Stimulated activated CD4-positive, alpha-beta T cell treated with anti-CD3 and anti-CD28 coated beads, Interleukin-1b, Interleukin-23, amount 100 ng/mL, for 1 hour (primary cell): Measurements from ENCODE around the gene ZNF655.
"Not testable (repeated sequence)": the region's sequence is repeated elsewhere in the genome, so short reads cannot be mapped to it uniquely, and the experiment has no call there.

Experiments
- DNase-seq, 2 donors: peaks; one replicate each; pipeline ENCODE4 v3.0.0-alpha.2; 2020; ENCODE audit warnings: low read depth in 2 of 2

ZNF655 gene, protein sequence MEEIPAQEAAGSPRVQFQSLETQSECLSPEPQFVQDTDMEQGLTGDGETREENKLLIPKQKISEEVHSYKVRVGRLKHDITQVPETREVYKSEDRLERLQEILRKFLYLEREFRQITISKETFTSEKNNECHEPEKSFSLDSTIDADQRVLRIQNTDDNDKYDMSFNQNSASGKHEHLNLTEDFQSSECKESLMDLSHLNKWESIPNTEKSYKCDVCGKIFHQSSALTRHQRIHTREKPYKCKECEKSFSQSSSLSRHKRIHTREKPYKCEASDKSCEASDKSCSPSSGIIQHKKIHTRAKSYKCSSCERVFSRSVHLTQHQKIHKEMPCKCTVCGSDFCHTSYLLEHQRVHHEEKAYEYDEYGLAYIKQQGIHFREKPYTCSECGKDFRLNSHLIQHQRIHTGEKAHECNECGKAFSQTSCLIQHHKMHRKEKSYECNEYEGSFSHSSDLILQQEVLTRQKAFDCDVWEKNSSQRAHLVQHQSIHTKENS

GRCh38 chr7:99558306-99559174 lies at the start of gene ZNF655:
TSS of gene ZNF655 (plus strand) at chr7:99558642. CDS start at chr7:99560560, 1,918 bp downstream.
- DNase-seq, result peak; percentile 66 to 72

- no peak for DNase-seq
These were observed 44.4 kb upstream of the ZNF655 start for GRCh38 chr7:99514050-99514449.

DNA sequence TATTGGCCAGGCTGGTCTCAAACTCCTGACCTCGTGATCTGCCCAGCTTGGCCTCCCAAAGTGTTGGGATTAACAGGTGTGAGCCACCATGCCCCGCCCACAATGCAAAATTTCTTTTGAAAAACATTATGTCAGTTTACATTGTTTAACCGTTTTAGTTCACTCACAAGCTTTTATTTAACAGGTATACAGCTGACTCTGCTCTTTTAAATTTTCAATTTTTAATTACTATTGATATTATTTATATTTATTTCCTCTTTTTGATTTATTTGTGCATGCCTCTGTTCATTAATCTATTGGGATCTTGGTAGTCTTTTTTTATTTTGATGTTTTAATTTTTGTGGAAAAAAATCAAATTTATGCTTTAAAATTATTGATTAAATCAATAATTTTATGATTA lies 37.0 kb upstream of the ZNF655 start:
- DNase-seq, result no peak

GRCh38 chr7:99525713-99526440 lies 32.6 kb upstream of the ZNF655 start:
- DNase-seq, result no peak

DNA sequence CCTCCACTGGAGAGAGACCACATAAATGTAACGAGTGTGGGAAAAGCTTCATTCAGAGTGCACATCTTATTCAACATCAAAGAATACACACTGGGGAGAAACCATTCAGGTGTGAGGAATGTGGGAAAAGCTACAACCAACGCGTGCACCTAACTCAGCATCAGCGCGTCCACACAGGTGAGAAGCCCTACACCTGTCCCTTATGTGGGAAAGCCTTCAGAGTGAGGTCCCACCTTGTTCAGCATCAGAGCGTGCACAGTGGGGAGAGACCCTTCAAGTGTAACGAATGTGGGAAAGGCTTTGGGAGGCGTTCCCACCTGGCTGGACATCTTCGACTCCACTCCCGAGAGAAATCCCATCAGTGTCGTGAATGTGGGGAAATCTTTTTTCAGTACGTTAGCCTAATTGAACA lies 27.1 kb upstream of the ZNF655 start:
- DNase-seq, result no peak

- no peak for DNase-seq
These were observed 22.8 kb upstream of the ZNF655 start for GRCh38 chr7:99535667-99536066.

GRCh38 chr7:99539213-99539811 lies 19.1 kb upstream of the ZNF655 start:
- no peak for DNase-seq

DNA sequence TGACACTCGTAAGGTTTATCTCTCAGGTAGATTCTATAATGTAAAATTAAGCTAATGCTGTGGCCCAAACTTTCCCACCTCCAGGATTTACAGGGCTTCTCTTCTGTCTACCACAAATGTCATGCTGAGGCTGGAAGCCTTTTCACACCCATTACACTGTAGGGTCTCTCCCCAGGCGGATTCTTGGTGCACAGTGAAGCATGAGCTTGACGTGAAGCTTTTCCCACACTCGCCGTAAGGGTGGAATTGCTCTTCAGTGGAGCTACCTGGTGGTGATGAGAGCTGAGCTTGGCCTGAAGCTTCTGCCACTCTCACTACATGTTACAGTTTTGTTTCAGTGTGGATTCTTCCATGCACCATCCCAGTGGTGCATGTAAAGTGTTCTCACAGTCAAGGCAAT lies 17.9 kb upstream of the ZNF655 start:
- DNase-seq, result no peak

DNA sequence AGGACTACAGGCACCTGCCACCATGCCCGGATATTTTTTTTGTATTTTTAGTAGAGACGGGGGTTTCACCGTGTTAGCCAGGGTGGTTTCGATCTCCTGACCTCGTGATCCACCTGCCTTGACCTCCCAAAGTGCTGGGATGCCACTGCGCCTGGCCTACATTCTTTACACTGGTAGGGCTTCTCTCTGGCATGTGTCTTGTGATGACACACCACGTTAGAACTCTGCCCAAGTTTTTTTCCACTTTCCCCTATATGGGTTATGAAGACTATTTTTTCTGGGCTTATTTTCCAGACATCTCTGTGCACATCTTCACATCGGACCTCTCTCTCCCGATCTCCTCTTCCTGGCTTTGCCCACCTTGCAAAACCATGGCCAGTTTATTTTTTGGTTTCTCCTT lies 17.2 kb upstream of the ZNF655 start:
- no peak for DNase-seq

DNA sequence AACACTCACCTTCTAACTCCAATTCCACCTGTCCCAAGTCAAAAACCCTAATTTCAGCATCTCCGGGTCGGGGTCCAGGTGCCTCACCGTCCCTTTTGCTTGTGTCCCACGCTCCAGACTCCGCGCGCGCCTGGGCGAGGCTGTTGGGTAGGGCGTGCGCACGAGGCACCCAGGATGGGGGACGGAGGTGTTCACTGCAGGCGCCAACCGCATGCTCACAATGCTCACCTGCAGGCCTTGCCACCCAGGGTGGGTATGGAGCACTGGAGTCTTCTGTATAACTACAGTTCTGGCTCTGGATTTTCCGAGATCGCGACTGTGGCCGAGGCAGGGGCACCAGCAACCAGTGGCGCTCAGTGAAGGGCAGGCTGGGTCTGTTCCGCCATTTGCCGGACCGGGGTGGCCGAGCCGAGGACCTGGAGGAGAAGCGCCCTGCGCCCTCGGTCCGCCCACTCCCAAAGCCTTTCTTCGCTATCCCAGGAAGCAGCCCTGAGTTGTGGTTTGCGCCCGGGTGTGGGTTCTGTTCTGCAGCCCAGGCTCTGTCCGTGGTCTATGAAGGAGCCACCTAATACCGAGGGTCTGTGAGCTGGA lies 15.3 kb upstream of the ZNF655 start:
- DNase-seq, result no peak

DNA sequence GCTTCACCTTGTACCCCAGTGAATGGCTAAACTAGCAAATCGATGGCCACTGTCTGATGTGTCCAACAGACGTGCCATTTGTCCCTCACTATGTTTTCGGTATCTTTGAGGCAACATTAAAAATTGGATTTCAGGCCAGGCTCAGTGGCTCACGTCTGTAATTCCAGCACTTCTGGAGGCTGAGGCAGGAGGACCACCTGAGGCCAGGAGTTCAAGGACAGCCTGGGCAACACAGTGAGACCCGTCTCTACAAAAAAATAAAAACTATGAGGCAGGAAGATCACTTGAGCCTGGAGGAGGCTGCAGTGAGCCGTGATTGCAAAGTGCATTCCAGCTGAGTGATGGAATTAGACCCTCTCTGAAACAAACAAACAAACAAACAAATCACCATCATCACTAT lies 14.5 kb upstream of the ZNF655 start:
- DNase-seq, result no peak

- DNase-seq, result not testable (repeated sequence)
These were observed 13.1 kb upstream of the ZNF655 start for GRCh38 chr7:99545308-99545707.

DNA sequence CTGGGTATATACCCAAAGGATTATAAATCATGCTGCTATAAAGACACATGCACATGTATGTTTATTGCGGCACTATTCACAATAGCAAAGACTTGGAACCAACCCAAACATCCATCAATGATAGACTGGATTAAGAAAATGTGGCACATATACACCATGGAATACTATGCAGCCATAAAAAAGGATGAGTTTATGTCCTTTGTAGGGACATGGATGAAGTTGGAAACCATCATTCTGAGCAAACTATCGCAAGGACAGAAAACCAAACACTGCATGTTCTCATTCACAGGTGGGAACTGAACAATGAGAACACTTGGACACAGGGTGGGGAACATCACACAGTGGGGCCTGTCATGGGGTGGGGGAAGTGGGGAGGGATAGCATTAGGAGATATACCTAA lies 8.9 kb upstream of the ZNF655 start:
- DNase-seq, result not testable (repeated sequence)

DNA sequence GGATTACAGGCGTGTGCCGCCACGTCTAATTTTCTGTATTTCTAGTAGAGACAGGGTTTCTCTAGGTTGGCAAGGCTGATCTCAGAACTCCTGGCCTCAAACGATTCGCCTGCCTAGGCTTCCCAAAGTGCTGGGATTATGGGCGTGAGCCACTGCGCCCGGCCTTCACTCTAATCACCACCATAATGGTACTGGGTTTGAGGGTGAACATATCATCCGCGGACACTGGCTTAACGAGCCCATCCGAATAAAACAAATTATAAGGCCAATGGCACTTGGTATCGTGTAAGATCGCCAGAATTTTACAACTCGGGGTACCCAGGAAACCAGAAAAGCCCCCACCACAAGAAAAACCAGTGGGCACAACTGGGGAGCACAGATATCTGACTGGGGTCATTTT lies 7.1 kb upstream of the ZNF655 start:
- no peak for DNase-seq

- DNase-seq, result peak; percentile 53 to 71
These were observed 6.5 kb upstream of the ZNF655 start, which contains the start of gene FAM200A for GRCh38 chr7:99551767-99552463. TSS of gene FAM200A (minus strand) at chr7:99552114. CDS start at chr7:99548407, 3,707 bp downstream.

- DNase-seq, result no peak
These were observed 5.4 kb upstream of the ZNF655 start for GRCh38 chr7:99553039-99553438.

GRCh38 chr7:99554939-99555338 lies 3.5 kb upstream of the ZNF655 start:
- DNase-seq, result no peak

- DNase-seq, result no peak
These were observed 1.2 kb upstream of the ZNF655 start for GRCh38 chr7:99557196-99557607.

- no peak for DNase-seq
These were observed 519 bp upstream of the ZNF655 start for GRCh38 chr7:99557940-99558305.

- no peak for DNase-seq
These were observed 903 bp downstream of the ZNF655 start for GRCh38 chr7:99559175-99559915.
